ENCODE measurements around the gene HOTAIR. TPM values are rescaled to one million over a fixed set of nuclear protein-coding genes. Genes with fewer than 3 reads are reported as not detected.

Gene HOTAIR
- total RNA-seq, 1 experiment from 2014 or later = 7.9 TPM

DNA sequence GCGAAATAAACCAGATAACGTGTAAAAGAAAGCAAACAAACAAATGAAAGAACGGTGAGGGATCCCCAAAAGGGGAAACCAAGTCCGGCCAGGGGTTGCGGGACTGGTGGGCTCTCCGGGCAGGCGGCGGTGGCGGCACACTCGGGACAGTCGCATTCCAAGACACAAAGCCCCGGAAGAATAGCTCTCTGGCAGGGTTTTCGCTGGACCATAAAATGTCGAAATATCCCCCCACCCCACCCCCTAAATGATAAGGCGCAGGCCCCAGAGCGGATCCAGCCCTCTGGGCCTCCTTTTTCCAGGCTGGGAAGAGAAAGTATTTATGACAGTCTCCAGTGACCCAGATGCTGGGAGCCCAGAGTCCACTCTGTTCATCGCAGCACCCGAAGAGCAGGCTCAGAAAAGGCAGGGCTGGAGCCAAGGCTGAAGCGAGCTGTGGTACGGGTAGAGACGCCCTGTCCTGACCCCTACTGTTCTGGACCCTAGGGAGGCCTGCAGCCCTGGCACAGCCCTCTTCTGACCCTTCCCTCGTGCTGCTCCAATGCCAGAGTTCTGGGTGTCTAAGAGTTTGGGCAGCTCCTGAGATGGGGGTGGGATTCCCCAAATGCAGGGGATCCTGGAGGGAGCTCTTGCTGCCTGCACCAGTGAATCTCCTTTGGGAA is 31.9 kb upstream of the HOTAIR start:
- Histone ChIP-seq H3K4me1 (replicated peaks; ENCODE audit: insufficient read depth) (no peaks in the 10 kb centered on the region), H4K20me1 (ENCODE audit: insufficient read depth) (no peaks in the 10 kb centered on the region), H2AFZ (no peak overlapping the region), H3K79me2 (ENCODE audit: low read depth) (no peaks in the 10 kb centered on the region), H3K4me2 (peak overlapping the region; percentile 65; the same call in 1 of the 2 replicates), H3K4me3 (no peak overlapping the region), H3K27me3 (ENCODE audit: insufficient read depth, low read depth) (no peaks in the 10 kb centered on the region), H3K27ac (no peak overlapping the region), H3K36me3 (ENCODE audit: low read depth) (no peaks in the 10 kb centered on the region), H3K9me2 (ENCODE audit: insufficient read depth) (no peaks in the 10 kb centered on the region), H3K9me3 (ENCODE audit: insufficient read depth, low read depth) (no peaks in the 10 kb centered on the region), H3F3A (ENCODE audit: insufficient read depth, low read depth) (no peaks in the 10 kb centered on the region; the same call in 1 of the 2 replicates)
- DNase-seq = no peak
- no TSS peak for BruUV-seq (replicated peaks)
- POLR2A ChIA-PET (ENCODE audit: unreplicated experiment) = no interaction called here
- CTCF ChIA-PET = interaction anchor here (0.5 to 1.6 kb wide), 4 partner anchors 182 to 195 kb away, joined by 3 to 8 read pairs (median 6); partner anchors contain the start of gene SMUG1
- intact Hi-C loops (cut with micrococcal nuclease; ENCODE audit: unreplicated experiment) = loop anchor here (1.0 to 5.0 kb wide), 5 partner anchors 185 to 371 kb away; no protein-coding TSS in a partner anchor
- TF ChIP-seq EZH2 (IDR thresholded peaks at IDR 0.05; ENCODE audit: low read depth) = no peak
- TF ChIP-seq, protein P1, sequence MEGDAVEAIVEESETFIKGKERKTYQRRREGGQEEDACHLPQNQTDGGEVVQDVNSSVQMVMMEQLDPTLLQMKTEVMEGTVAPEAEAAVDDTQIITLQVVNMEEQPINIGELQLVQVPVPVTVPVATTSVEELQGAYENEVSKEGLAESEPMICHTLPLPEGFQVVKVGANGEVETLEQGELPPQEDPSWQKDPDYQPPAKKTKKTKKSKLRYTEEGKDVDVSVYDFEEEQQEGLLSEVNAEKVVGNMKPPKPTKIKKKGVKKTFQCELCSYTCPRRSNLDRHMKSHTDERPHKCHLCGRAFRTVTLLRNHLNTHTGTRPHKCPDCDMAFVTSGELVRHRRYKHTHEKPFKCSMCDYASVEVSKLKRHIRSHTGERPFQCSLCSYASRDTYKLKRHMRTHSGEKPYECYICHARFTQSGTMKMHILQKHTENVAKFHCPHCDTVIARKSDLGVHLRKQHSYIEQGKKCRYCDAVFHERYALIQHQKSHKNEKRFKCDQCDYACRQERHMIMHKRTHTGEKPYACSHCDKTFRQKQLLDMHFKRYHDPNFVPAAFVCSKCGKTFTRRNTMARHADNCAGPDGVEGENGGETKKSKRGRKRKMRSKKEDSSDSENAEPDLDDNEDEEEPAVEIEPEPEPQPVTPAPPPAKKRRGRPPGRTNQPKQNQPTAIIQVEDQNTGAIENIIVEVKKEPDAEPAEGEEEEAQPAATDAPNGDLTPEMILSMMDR (conservative IDR thresholded peaks at IDR 0.05) = no peak

DNA sequence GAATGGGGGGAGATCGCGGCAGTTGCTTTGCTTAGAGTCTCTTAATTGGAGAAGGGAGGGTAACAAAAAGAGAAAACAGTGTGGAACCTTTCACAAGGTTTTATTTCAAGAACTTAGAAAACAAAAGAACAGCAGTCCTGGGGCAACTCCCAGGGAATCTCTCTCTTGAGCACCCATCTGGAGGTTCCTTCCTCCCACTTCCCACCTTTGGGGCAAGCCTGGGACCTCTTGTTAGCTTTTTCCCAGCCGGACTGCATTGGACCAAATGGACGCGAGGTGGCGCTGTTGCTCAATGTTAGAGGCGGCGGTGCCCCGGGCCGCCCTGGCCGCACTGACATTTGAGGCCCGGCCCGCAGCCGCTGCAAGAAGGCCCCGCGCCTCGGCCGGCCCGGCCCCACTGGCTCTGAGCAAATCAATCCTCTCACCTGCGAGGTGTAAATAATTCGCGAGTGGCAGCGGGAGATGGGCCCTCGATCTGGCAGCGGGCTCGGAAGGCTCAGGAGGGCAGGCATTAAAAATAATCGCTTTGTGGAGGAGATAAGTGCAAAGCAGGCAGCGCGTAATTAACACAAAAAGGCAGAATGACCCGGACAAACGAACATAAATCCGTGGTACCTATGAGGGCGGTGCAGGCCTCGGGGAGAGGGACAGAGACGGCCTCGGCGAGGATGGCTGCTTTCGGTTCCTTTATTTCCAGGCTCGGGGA is 31.3 kb upstream of the HOTAIR start:
- ChIA-PET CTCF (interaction anchor here (0.5 to 1.6 kb wide), 7 partner anchors 131 to 210 kb away, joined by 3 to 21 read pairs (median 8); partner anchors contain the start of gene SMUG1), POLR2A (ENCODE audit: unreplicated experiment) (no interaction called here)
- peak; percentile 55 to 85 for DNase-seq
- BruUV-seq (replicated peaks) = no TSS peak
- H3K4me3 ChIP-seq = no peak overlapping the region
- no peaks in the 10 kb centered on the region; the same call in 1 of the 2 replicates for H3F3A ChIP-seq (ENCODE audit: insufficient read depth, low read depth)
- no peaks in the 10 kb centered on the region for H3K4me1 ChIP-seq (replicated peaks; ENCODE audit: insufficient read depth)
- no peaks in the 10 kb centered on the region for H3K9me3 ChIP-seq (ENCODE audit: insufficient read depth, low read depth)
- no peak overlapping the region for H3K27ac ChIP-seq
- intact Hi-C loops (cut with micrococcal nuclease; ENCODE audit: unreplicated experiment) = loop anchor here (1.0 to 5.0 kb wide), 5 partner anchors 185 to 371 kb away; no protein-coding TSS in a partner anchor
- no peaks in the 10 kb centered on the region for H3K79me2 ChIP-seq (ENCODE audit: low read depth)
- no peak for TF ChIP-seq EZH2 (IDR thresholded peaks at IDR 0.05; ENCODE audit: low read depth)
- TF ChIP-seq, protein P1 (conservative IDR thresholded peaks at IDR 0.05) = peak; percentile 94
- no peaks in the 10 kb centered on the region for H3K36me3 ChIP-seq (ENCODE audit: low read depth)
- H3K27me3 ChIP-seq (ENCODE audit: insufficient read depth, low read depth) = no peaks in the 10 kb centered on the region
- no peaks in the 10 kb centered on the region for H3K9me2 ChIP-seq (ENCODE audit: insufficient read depth)
- peak overlapping the region; percentile 65 for H3K4me2 ChIP-seq
- H4K20me1 ChIP-seq (ENCODE audit: insufficient read depth) = no peaks in the 10 kb centered on the region
- H2AFZ ChIP-seq = no peak overlapping the region

DNA sequence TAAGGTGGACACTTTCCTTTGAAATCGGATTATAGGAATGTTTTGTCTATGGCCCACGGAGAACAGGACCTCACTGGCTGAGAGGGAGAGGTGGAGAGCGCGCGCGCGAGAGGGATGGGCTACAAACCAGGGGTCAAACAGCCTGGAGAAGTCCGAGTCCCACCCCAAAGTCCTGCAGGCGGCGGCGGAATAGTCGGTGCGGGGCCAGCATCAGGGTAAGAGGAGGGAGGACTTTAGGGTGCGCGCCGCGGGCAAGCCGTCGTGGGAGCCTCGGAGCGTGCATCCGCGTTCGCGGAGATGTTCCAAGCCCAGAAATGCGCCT is 30.7 kb upstream of the HOTAIR start:
- no peak for DNase-seq
- no TSS peak for BruUV-seq (replicated peaks)
- ChIA-PET CTCF (interaction anchor here (0.6 to 1.6 kb wide), 7 partner anchors 131 to 215 kb away, joined by 3 to 21 read pairs (median 5); no protein-coding TSS in a partner anchor), POLR2A (ENCODE audit: unreplicated experiment) (interaction anchor here (0.6 kb wide), 1 partner anchor 254 kb away, joined by 3 read pairs; no protein-coding TSS in a partner anchor)
- Histone ChIP-seq H3K9me2 (ENCODE audit: insufficient read depth) (no peaks in the 10 kb centered on the region), H2AFZ (no peak overlapping the region), H3K27me3 (ENCODE audit: insufficient read depth, low read depth) (no peaks in the 10 kb centered on the region), H4K20me1 (ENCODE audit: insufficient read depth) (no peaks in the 10 kb centered on the region), H3K4me1 (replicated peaks; ENCODE audit: insufficient read depth) (no peaks in the 10 kb centered on the region), H3K4me2 (no peak overlapping the region), H3K27ac (no peak overlapping the region), H3F3A (ENCODE audit: insufficient read depth, low read depth) (no peaks in the 10 kb centered on the region; the same call in 1 of the 2 replicates), H3K36me3 (ENCODE audit: low read depth) (no peaks in the 10 kb centered on the region), H3K79me2 (ENCODE audit: low read depth) (no peaks in the 10 kb centered on the region), H3K9me3 (ENCODE audit: insufficient read depth, low read depth) (no peaks in the 10 kb centered on the region), H3K4me3 (no peak overlapping the region)
- intact Hi-C loops (cut with micrococcal nuclease; ENCODE audit: unreplicated experiment) = loop anchor here (5.0 kb wide), 2 partner anchors 303 to 372 kb away; no protein-coding TSS in a partner anchor
- TF ChIP-seq EZH2 (IDR thresholded peaks at IDR 0.05; ENCODE audit: low read depth) = no peak
- TF ChIP-seq, protein P1 (conservative IDR thresholded peaks at IDR 0.05) = no peak

Measured in PC-9 (cell line).